Endodermal cell (in vitro differentiated cells): ENCODE results near the gene C9orf152. TPM values are rescaled to one million over a fixed set of nuclear protein-coding genes. Genes with fewer than 3 reads are reported as not detected.

ENCODE experiments used
- DNase-seq: peaks from one replicate; pipeline ENCODE4 v3.0.0-alpha.2; 2017
- H3K27ac ChIP-seq: 2 replicates; pipeline ENCODE4 v1.5.1; 2013; ENCODE audit warnings: mild to moderate bottlenecking, low read depth, low read length, moderate library complexity
- H3K27me3 ChIP-seq: 2 replicates; pipeline ENCODE4 v1.6.1; 2013; ENCODE audit warnings: mild to moderate bottlenecking, low read length, moderate library complexity; ENCODE audit not compliant: insufficient read depth, control insufficient read depth, poor library complexity, severe bottlenecking
- H3K36me3 ChIP-seq: 2 replicates; pipeline ENCODE4 v1.7.0; 2013; ENCODE audit warnings: mild to moderate bottlenecking, low read length, moderate library complexity; ENCODE audit not compliant: control insufficient read depth, insufficient read depth
- H3K4me1 ChIP-seq: one replicate; pipeline ENCODE4 v1.7.0; 2013; ENCODE audit warnings: low read length; ENCODE audit not compliant: control insufficient read depth, insufficient read depth
- H3K4me3 ChIP-seq: 2 replicates; pipeline ENCODE4 v1.5.1; 2013; ENCODE audit warnings: mild to moderate bottlenecking, low read length, moderate library complexity
- H3K9ac ChIP-seq: 2 replicates; pipeline ENCODE4 v1.6.1; 2013; ENCODE audit warnings: mild to moderate bottlenecking, low read length, moderate library complexity; ENCODE audit not compliant: poor library complexity, severe bottlenecking; ENCODE audit errors: extremely low read depth
- H3K9me3 ChIP-seq: 2 replicates; pipeline ENCODE4 v1.6.1; 2013; ENCODE audit warnings: mild to moderate bottlenecking, low read length, moderate library complexity; ENCODE audit not compliant: control insufficient read depth
- H3K27ac Mint-ChIP-seq: 2 replicates; pipeline ENCODE4 v1.8.0; 2020; ENCODE audit warnings: mixed read lengths
- H3K27me3 Mint-ChIP-seq: 2 replicates; pipeline ENCODE4 v1.8.0; 2021; ENCODE audit warnings: mild to moderate bottlenecking, mixed read lengths; ENCODE audit not compliant: insufficient read depth
- H3K36me3 Mint-ChIP-seq: 2 replicates; pipeline ENCODE4 v1.8.0; 2020; ENCODE audit warnings: low read depth, mixed read lengths
- H3K4me1 Mint-ChIP-seq: 2 replicates; pipeline ENCODE4 v1.8.0; 2020; ENCODE audit warnings: mixed read lengths
- H3K4me3 Mint-ChIP-seq: 2 replicates; pipeline ENCODE4 v1.8.0; 2020; ENCODE audit warnings: mild to moderate bottlenecking, moderate library complexity, mixed read lengths
- H3K9me3 Mint-ChIP-seq: 2 replicates; pipeline ENCODE4 v1.8.0; 2020; ENCODE audit warnings: mild to moderate bottlenecking, mixed read lengths
- WGBS, 2 experiments: methylation state at CpG; one replicate each; pipeline versions ENCODE4 v1.1.5 to v1.1.7; 2013; ENCODE audit warnings: missing lambda C conversion rate in 2 of 2, mixed read lengths in 1 of 2; ENCODE audit not compliant: insufficient coverage in 1 of 2, insufficient read length in 1 of 2; 5-methylcytosine and 5-hydroxymethylcytosine counted together
- total RNA-seq, 2 donors: library from RNA; stranded (reverse); fragmentation: NEBNext Ultra II Directional in 1 of 2; extraction: Animal tissue kit (Norgen Biotek cat#: 25700) in 1 of 2; gene quantifications; 2 replicates in 1 of 2; 3 replicates in 1 of 2; pipeline ENCODE4 v1.2.1, GENCODE V29; 2021
- TF ChIP-seq, protein P1 (sequence below): fragments of 200-600 bp; sonication (generic); conservative IDR thresholded peaks from 2 replicates; pipeline ENCODE4 v1.5.0; 2021; ENCODE audit warnings: antibody characterized with exemption, mild to moderate bottlenecking

C9orf152 gene
- total RNA-seq, 2 donors from 2014 or later = not detected

DNA sequence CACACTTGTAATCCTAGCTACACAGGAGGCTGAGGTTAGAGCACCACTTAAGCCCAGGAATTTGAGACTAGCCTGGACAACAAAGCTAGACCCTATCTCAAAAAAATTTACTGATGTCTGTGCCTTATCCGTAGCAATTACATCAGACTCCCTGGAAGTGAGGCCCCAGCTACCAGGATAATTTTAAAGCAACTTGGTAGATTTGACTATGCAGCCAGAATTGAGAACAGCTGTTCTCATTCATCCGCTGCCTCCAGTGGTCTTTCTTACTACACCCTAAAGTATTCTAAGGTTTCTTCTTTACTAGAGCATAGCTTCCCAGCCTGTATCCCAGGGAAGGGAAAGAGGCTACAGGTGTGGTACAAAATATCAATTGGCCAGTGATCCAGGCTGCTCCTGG lies 20.4 kb upstream of the C9orf152 start:
- no peaks in the 10 kb centered on the region for H3K9me3 ChIP-seq
- WGBS, 2 experiments = 80 to 97% methylated on average over 2 of the region's 2 CpGs
- DNase-seq = no peak
- H3K9me3 Mint-ChIP-seq = peaks cover under 1% of the 10 kb centered on the region
- no peak overlapping the region for H3K27ac Mint-ChIP-seq
- no peak overlapping the region for H3K4me3 ChIP-seq
- TF ChIP-seq, protein P1, sequence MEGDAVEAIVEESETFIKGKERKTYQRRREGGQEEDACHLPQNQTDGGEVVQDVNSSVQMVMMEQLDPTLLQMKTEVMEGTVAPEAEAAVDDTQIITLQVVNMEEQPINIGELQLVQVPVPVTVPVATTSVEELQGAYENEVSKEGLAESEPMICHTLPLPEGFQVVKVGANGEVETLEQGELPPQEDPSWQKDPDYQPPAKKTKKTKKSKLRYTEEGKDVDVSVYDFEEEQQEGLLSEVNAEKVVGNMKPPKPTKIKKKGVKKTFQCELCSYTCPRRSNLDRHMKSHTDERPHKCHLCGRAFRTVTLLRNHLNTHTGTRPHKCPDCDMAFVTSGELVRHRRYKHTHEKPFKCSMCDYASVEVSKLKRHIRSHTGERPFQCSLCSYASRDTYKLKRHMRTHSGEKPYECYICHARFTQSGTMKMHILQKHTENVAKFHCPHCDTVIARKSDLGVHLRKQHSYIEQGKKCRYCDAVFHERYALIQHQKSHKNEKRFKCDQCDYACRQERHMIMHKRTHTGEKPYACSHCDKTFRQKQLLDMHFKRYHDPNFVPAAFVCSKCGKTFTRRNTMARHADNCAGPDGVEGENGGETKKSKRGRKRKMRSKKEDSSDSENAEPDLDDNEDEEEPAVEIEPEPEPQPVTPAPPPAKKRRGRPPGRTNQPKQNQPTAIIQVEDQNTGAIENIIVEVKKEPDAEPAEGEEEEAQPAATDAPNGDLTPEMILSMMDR = no peak
- no peak overlapping the region for H3K9ac ChIP-seq
- H3K4me1 ChIP-seq = no peaks in the 10 kb centered on the region
- H3K27ac ChIP-seq = no peak overlapping the region
- H3K27me3 ChIP-seq = no peaks in the 10 kb centered on the region
- H3K4me1 Mint-ChIP-seq = no peaks in the 10 kb centered on the region
- H3K4me3 Mint-ChIP-seq = no peak overlapping the region
- H3K36me3 Mint-ChIP-seq = no peaks in the 10 kb centered on the region
- H3K36me3 ChIP-seq = no peaks in the 10 kb centered on the region
- no peaks in the 10 kb centered on the region for H3K27me3 Mint-ChIP-seq

DNA sequence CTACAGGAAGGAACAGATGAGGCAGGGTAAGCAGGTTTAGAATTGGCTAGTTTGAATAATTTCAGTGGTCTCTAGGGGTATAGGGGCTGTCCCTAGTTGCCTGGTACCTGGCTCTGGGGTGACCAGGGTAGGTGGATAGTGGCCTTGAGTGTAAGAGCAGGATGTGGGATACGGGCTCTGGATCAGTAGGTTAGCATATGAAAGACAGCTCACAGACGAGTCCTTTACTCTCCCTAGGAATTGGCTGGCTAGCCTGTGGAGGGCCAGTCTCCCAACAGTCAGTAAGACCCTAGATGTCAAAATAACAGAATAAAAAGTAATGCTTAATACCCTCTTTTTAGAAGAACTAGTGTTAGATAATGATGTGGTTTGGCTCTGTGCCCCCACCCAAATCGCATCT lies 16.6 kb upstream of the C9orf152 start:
- 70 to 87% methylated on average over 3 of the region's 3 CpGs for WGBS, 2 experiments
- H3K4me1 Mint-ChIP-seq = no peaks in the 10 kb centered on the region
- no peak overlapping the region for H3K4me3 Mint-ChIP-seq
- Histone ChIP-seq H3K36me3 (no peaks in the 10 kb centered on the region), H3K4me3 (no peak overlapping the region), H3K27ac (no peak overlapping the region), H3K9me3 (no peaks in the 10 kb centered on the region), H3K9ac (no peak overlapping the region), H3K27me3 (no peaks in the 10 kb centered on the region), H3K4me1 (no peaks in the 10 kb centered on the region)
- H3K27me3 Mint-ChIP-seq = no peaks in the 10 kb centered on the region
- H3K36me3 Mint-ChIP-seq = no peaks in the 10 kb centered on the region
- H3K27ac Mint-ChIP-seq = no peak overlapping the region
- TF ChIP-seq, protein P1 = no peak
- no peaks in the 10 kb centered on the region for H3K9me3 Mint-ChIP-seq
- no peak for DNase-seq

DNA sequence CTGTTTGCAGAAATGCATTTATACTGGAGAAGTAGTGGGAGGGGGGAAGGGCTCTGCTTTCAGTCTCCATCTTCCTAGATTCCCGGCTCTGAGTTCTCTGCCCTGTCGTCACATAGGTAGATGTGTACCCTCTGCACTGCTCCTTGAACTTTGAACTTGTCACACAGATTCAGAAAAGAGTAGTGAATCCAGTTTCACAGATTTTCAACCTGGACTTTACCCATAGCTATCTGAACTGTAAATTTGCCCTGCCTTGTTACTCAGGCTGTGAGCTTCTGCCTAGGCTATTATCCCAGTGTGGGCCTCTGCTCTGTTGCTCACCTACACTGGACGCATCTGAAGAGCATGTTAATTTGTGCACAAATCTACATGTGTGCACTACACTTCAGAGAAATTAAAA lies 12.8 kb upstream of the C9orf152 start:
- Mint-ChIP-seq H3K27ac (no peak overlapping the region), H3K27me3 (peaks cover 4% of the 10 kb centered on the region), H3K4me1 (no peaks in the 10 kb centered on the region), H3K36me3 (no peaks in the 10 kb centered on the region), H3K4me3 (no peak overlapping the region), H3K9me3 (no peaks in the 10 kb centered on the region)
- Histone ChIP-seq H3K36me3 (no peaks in the 10 kb centered on the region), H3K27ac (no peak overlapping the region), H3K27me3 (peaks cover 7% of the 10 kb centered on the region), H3K9ac (no peak overlapping the region), H3K4me3 (no peak overlapping the region), H3K9me3 (no peaks in the 10 kb centered on the region), H3K4me1 (no peaks in the 10 kb centered on the region)
- TF ChIP-seq, protein P1 = no peak
- 94 to 95% methylated on average over 2 to 3 of the region's 3 CpGs for WGBS, 2 experiments
- DNase-seq = no peak
